Activated CD4-positive, CD25-positive, alpha-beta regulatory T cell treated with anti-CD3 and anti-CD28 coated beads, Interleukin-2, amount 50 U/mL, for 16 hours (primary cell): ENCODE data around the gene PAGE2B.
"Not testable (repeated sequence)": the region's sequence is repeated elsewhere in the genome, so short reads cannot be mapped to it uniquely, and the experiment has no call there.

Experiments
- DNase-seq: peaks from one replicate; pipeline ENCODE4 v3.0.0-alpha.2; 2020; ENCODE audit warnings: low read depth, low spot score

The PAGE2B gene

GRCh38 chrX:55074851-55075467, at the start of gene PAGE2B:
PAGE2B (plus strand) TSS chrX:55075030; CDS start chrX:55076042, 1,012 bp downstream.
- DNase-seq: no peak

DNA sequence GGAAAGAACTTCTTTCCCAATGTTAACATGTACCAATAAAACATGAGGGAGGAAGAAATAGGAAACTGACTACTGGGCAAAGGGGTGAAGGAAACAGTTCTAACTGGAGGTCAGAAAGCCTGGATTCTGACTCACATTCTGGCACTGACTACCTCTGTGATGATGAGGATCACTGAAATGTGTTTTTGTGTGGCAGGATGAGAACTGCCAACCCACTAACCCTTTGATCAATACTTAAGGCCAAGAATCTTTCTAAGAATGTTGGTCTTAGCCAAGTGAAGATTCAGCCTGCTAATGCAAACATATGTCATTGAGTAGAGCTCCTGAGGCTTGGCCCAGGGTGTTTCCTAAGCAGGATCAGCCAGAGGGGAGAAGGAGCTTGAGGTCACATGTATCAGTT, 48.7 kb upstream of the PAGE2B start:
- no peak for DNase-seq

DNA sequence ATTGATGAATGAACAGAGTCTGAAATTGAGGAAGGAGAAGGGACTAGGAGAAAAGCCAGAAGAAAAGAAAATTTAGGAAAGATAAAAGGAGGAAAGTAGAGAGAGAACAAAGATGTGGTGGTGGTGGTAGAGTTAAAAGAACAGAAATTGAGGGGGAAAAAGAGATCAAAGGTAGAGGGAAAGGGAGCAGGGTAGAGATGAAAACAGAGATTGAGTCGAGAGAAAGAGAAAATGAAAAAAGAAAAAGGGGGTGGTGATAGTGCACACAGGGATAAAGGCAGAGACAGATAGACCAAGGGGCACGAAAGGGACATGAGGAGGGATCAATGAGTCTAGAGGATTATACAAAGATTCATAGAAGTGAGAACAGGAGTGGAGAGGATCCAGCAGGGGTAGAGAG, 48.0 kb upstream of the PAGE2B start:
- no peak for DNase-seq

DNA sequence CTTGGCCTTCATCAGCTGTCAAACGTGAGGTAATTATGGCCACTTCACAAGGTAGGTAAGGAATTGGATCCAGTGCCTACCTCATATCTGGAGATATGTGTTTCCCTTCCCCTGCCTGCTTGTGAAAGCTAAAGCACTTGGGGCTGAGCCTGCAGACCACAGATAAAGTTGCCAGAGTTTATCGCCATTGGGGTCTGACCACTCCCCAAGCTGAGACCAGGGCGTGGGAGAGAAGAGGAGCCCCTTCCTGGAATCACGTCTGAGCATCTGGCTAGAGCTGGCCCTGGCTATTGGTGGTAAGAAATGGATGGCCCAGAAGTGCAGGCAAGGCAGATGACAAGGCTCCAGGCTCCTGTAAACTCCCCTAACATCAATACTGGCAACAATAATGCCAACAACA, 46.8 kb upstream of the PAGE2B start:
- DNase-seq: no peak

- no peak for DNase-seq
Measured at GRCh38 chrX:55028611-55029010, 46.2 kb upstream of the PAGE2B start.

- DNase-seq: no peak
Measured at GRCh38 chrX:55029291-55029690, 45.5 kb upstream of the PAGE2B start.

DNA sequence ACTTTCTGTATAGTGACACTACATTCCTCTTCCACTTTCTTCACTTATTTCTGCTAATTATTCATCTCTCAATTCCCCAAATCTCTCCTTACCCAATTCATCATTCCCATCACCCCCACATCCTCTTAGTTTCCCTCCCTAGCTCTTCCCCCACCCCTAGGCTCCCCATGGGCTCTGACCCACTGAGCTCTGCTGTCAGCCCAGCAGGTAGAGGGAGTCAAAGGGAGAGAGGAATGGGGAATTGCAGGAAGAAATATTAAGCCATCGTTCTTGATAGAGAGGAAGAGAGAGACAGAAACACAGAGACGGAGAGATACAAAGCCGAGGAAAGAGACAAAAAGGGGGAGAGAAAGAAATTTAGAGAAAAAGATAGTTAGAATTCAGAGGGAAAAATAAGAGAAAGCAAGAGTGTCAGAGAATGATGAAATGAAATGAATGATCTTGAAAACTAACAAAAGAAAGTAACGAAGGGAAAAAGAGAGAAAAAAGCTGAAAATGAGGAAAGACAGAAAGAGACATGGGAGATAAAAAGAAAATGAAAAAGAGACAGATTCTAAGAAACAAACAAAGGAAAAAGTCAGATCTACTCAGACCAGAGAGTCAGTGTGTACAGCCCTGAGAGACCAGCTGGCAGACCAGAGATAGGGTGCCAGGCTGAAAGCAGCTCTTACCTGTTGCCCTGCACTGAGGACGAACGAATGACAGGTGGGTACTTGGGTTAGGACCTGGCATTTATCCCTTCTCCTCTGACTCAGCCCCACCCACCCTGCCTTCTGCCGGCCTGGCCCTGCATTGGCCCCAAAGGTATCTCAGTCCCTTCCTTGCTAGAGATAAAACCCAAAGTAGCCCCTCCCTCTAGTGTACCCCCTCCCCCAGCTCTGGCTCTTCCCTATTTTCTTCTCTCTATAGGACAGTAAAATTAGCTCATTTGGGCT, 44.3 kb upstream of the PAGE2B start, which contains the start of gene ALAS2:
TSS of gene ALAS2 (minus strand) at position 707 of the 935 bp plus-strand sequence. CDS start 4,977 bp downstream, outside the sequence.
- no peak for DNase-seq

DNA sequence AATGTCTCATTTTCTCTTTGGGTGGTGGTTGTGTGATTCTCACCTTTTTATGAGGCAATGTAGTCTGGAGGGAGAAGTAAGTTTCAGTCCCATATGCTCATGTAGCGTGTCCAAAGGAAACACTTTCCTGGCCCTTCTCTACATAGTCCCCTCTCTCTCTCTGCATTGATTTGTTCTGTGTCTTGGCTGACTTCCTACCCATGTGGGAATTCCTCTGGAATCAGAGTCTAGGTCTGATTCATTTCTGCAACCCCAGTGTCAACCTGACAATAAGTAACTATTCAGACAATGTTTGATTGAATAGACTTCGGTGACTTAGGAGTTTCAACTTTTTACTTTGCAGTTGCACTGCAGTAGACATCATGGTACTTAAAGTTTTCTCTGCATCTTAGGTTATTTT, 41.4 kb upstream of the PAGE2B start:
- DNase-seq: no peak

DNA sequence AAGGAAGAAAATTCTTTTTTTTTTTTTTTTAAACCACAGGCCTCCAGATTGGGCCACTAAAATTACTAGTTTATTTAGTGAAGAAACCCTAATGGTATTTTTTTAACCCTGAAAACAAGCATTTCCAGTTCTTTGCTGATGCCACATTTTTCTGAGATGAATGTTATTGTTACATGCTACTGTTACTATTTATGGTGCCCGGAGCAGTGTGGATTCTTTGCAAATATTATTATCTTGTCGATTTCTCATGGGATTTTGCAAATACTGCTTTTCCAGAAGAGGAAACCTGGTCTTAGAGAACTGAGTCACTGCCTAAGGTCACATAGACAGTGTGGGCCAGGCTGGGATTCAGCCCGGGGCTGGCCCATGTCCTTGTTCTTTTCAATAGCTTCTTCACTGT, 35.4 kb upstream of the PAGE2B start:
- no peak for DNase-seq

- no peak for DNase-seq
Measured at GRCh38 chrX:55041514-55041913, 33.3 kb upstream of the PAGE2B start.

DNA sequence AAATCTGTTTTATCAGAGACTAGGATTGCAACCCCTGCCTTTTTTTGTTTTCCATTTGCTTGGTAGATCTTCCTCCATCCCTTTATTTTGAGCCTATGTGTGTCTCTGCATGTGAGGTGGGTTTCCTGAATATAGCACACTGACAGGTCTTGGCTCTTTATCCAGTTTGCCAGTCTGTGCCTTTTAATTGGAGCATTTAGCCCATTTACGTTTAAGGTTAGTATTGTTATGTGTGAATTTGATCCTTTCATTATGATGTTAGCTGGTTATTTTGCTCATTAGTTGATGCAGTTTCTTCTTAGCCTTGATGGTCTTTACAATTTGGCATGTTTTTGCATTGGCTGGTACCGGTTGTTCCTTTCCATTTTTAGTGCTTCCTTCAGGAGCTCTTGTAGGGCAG, 24.2 kb upstream of the PAGE2B start:
- DNase-seq: not testable (repeated sequence)

- DNase-seq: no peak
Measured at GRCh38 chrX:55056820-55057674, 17.8 kb upstream of the PAGE2B start.

DNA sequence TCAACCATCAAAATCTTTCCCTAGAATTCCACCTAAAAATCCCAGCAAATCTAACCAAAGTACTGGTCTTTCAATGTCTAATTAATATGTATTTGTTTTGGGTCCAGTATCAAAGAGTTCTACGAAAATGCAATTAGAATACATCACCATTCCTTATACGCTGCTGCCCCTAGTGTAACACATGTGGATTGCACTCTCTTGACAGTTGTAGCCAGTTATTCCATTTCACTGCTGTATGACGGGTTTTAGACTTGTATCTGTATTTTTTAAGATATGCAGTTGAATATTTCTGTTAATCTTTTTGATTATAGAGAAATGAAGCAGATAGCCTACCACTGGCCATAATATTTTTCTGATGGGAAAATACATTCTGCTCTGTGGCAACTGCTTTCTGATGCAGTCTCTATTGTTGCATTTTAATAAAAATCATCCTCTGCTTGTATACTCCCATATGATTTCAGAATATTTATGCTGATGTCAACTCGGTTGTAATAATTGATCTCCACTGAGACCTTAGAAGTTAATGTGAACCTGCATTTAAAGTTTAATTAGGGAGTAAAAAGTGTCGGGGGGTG, 17.1 kb upstream of the PAGE2B start:
- no peak for DNase-seq

GRCh38 chrX:55067180-55067579, 7.7 kb upstream of the PAGE2B start:
- not testable (repeated sequence) for DNase-seq

GRCh38 chrX:55072286-55072685, 2.5 kb upstream of the PAGE2B start:
- DNase-seq: no peak

GRCh38 chrX:55088795-55089489, 14.1 kb downstream of the PAGE2B start, which contains the start of gene PAGE2:
PAGE2 (plus strand) TSS chrX:55089018; CDS start chrX:55090021, 1,003 bp downstream.
- DNase-seq: no peak

DNA sequence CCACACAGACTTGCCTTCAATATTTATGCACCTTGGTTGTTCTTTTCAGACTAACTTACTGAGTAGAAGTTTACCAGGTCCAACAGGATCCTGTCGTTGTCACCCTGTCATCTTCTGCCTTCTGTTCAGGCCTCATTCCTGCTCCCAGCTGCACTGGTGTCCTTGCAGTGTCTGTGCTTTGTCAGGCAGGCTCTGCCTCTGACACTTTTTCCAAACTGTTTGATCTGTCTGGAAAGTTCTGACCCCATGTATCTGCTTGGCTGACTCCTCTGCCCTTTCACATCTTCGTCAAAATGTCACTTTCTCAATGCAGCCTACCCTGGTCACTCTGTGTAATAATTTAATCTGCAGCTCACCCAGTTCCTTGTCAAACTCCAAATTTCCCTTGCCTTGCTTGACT, 23.9 kb downstream of the PAGE2B start:
- no peak for DNase-seq

DNA sequence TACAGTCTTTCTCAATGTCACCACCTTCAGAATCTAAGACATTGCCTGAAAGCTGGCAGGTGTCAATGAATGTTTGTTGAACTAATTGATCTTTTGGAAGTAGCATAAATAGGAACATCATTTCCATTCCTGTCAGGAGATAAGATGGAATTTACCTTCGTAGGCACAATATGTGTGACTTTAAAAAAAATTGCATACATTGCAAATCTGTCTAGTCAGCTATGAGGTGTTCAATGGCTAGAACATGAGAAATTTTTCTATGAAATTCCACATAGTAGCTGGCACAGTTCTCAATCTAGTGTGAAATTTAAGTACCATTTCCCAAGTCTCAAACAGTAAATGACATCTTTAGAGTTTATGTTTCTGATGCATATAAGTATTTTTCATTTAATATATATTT, 24.3 kb downstream of the PAGE2B start:
- DNase-seq: no peak

- DNase-seq: no peak
Measured at GRCh38 chrX:55102754-55103153, 27.9 kb downstream of the PAGE2B start.

- DNase-seq: no peak
Measured at GRCh38 chrX:55107262-55107661, 32.4 kb downstream of the PAGE2B start.

DNA sequence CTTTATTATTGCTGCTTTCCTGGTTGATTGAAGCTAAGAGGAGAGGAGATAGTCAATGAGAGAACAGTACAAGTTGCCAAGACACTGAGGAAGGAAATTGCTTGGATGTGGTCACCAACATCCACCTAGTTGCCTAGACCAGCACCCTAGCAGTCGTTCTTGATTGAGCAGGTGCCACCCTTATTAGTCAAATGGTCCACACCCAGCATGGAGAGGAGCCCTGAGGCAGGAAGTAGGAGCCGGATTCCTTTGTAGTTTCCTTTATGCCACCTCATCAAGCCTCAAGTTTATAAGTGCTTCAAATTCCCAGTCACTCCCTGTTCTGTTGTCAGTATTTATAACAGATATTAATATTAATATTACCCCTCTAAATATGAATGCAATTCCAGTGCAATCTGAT, 33.1 kb downstream of the PAGE2B start:
- no peak for DNase-seq
